T-helper 9 cell (primary cell): ENCODE data around the gene TPD52L2.
A peak's percentile ranks its signal among the peaks of the same experiment; 100 is the strongest.

Experiments
- DNase-seq: peaks from one replicate; pipeline ENCODE4 v3.0.0-alpha.2; 2020

The TPD52L2 gene

GRCh38 chr20:63881451-63882226 is 16.6 kb downstream of the TPD52L2 start:
- DNase-seq: no peak

- no peak for DNase-seq
Measured at GRCh38 chr20:63882257-63883200, 17.5 kb downstream of the TPD52L2 start.

- DNase-seq: no peak
Measured at GRCh38 chr20:63883201-63883593, 18.1 kb downstream of the TPD52L2 start.

DNA sequence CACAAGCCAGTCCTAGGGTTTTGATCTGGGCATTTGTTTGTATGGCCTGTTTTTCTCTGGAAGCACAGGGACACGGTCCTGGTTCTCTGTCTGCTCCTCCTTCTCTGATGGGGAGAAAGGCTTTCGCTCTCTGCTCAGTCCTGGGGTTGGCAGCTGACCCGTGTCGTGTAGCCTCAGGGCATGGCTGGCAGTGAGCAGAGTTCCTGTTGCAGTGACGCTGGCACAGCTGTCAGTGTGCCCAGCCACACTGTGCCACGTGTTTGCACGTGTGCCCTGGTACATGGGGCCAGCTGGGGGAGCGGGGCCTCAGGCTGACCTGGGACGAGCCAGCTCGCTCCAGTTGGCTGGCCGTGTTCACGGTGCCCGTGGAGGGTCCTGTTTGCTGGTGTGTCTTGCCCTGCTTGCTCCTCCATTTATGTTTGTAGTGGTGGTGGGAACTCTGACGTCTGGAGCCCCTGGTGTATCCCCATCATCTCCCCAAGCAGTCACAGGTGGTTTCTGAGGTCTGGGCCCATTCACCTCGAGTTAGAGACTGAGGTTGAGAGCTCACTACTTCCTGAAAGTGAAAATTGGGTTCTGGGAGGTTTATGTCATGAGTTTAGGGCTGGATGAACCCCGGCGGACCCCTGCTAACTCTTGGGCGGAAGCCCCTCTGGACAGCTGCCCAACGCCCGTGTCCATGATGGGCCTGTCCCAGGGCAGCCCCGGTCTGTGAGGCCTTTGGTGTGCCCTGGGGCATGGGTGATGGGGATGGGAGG is 19.6 kb downstream of the TPD52L2 start:
- no peak for DNase-seq

GRCh38 chr20:63885264-63886053 is 20.4 kb downstream of the TPD52L2 start:
- no peak for DNase-seq

DNA sequence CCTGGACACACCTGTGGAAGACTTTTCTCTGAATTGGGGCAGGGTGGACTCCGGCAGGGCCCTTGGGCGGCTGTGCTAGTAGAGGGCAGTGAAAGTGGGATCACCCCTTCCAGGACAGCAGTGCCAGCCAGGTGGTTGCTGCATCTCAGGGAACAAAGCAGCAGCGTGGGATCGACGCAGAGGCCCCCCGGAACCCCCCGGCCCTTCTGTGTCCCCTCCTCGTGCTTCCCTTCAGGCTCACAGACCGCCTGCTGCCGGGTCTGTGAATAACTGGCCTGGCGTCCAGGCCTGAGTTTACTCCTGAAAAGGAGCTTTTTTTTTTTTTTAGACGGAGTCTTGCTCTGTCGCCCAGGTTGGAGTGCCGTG is 21.0 kb downstream of the TPD52L2 start:
- no peak for DNase-seq

DNA sequence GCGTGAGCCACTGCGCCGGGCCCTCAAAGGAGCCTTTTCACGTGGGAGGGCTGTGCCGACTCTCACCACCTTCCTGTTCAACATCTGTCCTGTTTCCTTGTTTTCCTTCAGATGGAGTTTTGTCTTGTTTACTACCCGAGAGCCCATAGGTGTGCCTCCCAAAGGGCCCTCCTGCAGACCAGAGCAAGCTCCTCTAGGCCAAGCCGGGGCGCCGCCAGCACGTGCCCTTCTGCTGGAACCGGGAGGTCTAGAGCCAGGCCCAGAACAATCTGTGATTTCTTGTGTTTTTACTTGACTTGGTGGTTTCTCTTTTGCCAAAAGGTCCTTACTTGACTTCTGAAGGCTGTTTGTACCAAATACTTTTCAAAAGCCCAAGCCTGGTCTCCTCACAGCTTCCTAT is 21.9 kb downstream of the TPD52L2 start:
- no peak for DNase-seq

DNA sequence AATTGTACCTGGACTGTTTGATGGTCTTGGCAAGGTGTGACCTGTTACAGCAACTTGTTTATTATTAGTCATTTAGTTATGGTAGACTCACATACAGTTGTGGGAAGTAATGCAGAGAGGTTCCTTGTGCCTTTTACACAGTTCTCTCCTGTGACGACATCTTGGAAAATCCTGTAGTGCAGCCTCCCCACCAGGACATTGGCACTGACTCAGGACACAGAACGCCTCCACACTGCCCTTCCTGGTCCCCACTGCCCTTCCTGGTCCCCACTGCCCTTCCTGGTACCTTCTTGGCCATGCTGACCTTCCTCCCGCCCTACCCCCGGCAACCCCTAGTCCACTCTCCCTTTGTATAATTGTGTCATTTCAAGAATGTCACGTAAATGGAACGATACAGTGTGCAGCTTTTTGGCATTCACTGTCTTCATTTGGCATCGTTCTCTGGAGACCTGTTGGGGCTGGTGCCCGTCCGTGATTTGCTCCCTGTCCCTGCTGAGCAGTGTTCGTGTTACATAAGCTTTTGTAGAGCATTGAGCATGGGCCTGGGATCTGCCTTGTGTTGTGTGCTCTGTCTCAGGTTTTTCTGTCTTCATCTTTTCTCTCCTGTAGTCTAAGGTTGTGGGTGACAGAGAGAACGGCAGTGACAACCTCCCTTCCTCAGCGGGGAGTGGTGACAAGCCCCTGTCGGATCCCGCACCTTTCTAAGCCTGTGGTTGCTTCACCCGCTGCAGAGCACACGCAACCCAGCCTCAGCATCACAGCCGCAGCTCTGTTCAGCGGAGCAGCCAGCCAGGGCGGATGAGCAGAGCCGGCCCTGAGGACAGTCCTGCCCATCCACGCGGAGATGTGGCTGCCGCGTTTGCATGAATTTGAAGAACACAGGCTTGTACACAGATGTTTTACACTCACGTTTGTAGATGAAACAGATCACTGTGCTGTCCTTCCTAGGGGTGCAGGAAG is 24.5 kb downstream of the TPD52L2 start:
- no peak for DNase-seq

- DNase-seq: no peak
Measured at GRCh38 chr20:63890201-63890576, 25.1 kb downstream of the TPD52L2 start.

DNA sequence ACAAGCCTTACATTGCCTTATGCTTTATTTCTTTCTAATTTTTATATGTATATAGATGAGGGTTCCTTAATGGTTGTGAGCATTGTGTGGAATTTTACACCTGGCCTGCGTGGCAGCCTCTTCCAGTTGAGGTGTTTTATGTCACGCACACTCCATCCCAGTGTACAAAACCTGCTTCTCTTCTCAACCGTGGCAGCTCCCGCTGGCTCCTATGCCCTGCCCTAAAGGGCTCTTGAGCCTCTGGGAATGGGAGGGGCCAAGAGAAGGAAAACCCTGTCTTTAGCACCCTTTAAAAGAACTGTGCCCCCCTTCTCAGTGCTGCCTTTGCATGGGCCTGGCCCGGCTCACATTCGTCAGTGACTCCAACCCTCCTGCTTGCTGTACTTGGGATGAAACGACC is 25.5 kb downstream of the TPD52L2 start:
- no peak for DNase-seq

DNA sequence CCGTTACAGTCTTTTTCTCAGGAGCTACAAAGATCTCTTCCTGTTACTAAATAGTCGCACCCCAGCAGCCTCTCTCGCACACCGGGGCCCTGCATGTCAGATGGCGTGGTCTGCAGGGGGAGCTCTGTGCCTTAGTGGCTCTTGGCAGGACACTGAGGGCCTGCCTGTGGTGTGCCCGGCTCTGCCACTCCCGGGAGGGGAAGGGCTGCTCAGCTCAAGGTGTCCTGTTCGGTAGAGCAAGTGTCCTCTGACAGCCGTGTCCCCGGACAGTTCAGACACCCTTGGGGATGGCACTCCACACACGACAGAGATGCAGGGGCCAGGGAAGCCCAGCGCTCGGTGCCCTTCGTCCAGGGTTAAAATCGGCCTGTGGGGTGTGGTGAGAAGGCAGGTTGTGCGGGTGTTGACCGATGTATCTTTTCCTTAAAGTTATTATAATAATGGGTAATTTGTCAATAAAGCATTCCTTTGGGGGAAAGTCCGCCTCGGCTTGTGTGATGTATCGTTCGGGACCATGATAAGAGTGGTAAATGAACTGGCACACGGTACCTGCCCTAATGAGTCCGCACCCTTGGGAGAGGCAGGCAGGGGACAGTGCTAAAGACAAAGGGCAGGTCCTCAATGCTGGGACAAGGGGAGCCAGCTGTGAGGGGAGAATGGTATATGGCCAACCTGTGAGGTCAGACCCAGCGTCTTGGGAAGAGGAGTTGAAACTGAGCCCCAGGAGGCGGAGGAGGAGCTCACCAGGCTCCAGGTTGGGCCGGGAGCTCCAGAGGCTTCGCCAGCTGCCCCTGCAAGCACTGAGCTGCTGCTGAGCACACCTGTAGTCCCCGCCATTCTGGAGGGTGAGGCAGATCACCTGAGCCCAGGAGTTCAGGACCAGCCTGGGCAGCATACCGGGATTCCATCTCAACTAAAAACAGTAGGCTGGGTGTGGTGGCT is 26.3 kb downstream of the TPD52L2 start:
- DNase-seq: no peak

DNA sequence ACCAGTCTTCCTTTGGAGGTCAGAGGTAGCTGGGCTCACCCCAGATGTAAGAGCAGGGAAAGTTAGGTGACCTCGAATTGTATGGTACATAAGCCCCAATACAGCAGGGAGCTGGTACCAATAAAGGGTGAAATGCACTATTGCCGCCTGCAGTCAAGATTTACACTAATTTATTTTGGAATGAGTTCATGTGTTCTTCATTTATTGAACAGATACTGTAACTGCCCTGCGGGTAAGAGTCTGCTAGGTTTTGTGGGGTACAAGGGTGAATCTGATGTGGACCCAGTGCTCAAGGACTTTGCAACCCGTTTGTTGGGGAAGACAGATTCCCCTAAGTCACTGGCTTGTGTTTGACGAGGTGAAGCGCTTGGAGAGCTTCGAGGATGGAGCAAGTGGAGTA is 27.3 kb downstream of the TPD52L2 start:
- DNase-seq: no peak

GRCh38 chr20:63893999-63894357 is 28.9 kb downstream of the TPD52L2 start:
- no peak for DNase-seq

DNA sequence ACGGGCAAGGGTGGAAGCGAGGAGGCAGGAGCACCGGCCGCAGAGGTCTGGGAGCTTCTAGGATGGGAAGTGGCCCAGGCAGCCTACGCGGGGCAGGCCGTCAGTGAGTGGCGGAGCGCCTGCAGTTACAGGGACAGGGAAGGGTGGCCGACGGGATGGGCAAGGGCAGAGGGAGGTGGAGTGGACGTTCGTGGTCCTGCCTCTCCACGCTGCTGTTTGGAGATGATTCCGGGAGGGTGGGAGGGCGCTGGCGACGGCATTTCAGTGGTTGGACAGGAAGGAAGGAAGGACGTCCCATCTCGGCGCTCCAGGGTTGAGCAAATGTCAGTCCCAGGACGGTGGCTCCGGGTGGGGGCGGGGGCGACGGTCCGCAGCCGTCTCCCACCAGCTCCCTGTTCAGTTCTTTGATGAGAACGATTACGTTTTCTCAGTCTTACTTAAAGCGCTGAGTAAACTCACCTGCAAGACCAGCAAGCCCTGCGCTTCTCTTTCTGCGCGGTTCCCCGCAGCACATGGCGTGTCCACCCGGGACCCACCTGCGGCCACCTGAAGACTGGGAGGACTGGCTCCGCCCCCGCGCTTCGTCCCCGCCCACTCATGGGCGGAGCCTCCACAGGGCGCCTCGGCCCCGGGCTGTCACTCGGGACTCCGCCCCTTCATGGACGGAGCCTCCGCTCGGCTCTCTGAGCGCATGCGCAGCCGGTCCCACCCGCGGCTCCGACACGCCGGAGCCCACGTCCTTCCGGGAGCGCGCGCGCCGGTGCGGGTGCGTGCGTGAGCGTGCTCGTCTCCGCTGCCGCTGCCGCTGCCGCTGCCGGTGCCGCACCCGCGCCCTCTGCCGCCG is 29.5 kb downstream of the TPD52L2 start, which contains the start of gene DNAJC5:
DNAJC5 (plus strand) TSS at position 769 of the 844 bp plus-strand sequence. CDS start 33,220 bp downstream, outside the sequence.
- peak; percentile 94 for DNase-seq

DNA sequence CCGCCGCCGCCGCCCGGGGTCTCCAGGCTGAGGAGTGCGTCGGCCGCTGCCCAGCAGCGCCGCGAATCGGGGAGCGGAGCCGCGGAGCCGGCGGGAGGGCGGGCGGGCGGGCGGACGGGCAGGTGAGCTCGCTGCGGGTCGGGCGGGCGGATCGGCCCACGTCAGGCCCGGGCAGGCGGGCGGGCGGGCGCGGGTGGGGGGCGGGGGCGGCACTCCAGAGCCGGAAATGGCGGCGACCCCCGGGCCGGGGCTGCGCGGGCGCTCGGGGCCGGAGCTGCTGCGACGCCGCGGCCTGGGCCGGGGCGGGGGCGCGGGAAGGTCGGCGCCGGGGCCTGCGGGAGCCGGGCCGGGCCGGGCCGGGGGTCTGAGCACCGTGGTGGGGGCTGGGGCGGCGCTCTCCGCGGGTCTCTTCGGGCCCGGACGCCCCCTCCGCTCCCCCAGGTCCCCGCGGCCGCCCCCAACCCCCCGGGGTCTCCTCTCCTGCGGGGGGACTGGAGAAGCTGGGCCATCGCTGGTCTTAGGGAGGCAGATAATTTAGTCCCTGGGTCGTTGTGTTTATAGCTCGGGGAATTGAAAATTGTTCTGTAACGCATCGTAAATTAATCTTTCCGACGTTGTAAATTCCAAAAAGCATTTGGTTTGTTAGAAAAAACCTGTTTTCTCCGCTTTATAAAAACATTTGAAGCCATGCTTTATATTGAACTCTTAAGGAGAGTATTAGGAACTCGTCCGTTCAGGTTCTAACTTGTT is 30.3 kb downstream of the TPD52L2 start:
- DNase-seq: no peak

DNA sequence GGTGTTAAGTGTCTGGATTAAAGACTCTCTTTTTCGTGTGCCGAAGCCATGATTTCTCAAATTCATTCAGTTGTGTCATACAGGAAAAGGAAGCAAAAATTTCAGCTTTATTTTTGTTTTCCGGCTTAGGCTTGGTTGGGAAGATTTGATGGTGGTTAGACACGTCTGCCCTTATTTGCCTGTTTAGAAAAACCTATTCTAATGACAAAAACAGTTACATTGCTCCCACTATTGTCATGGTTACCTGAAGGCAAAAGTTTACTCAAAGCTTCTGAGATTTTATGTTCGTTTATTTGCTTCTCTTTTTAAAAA is 30.8 kb downstream of the TPD52L2 start:
- no peak for DNase-seq

GRCh38 chr20:63896264-63897105 is 31.4 kb downstream of the TPD52L2 start:
- DNase-seq: peak; percentile 12
